ENCODE data around the gene RXRB.
"Not testable (repeated sequence)": the region's sequence is repeated elsewhere in the genome, so short reads cannot be mapped to it uniquely, and the experiment has no call there.

Gene RXRB

DNA sequence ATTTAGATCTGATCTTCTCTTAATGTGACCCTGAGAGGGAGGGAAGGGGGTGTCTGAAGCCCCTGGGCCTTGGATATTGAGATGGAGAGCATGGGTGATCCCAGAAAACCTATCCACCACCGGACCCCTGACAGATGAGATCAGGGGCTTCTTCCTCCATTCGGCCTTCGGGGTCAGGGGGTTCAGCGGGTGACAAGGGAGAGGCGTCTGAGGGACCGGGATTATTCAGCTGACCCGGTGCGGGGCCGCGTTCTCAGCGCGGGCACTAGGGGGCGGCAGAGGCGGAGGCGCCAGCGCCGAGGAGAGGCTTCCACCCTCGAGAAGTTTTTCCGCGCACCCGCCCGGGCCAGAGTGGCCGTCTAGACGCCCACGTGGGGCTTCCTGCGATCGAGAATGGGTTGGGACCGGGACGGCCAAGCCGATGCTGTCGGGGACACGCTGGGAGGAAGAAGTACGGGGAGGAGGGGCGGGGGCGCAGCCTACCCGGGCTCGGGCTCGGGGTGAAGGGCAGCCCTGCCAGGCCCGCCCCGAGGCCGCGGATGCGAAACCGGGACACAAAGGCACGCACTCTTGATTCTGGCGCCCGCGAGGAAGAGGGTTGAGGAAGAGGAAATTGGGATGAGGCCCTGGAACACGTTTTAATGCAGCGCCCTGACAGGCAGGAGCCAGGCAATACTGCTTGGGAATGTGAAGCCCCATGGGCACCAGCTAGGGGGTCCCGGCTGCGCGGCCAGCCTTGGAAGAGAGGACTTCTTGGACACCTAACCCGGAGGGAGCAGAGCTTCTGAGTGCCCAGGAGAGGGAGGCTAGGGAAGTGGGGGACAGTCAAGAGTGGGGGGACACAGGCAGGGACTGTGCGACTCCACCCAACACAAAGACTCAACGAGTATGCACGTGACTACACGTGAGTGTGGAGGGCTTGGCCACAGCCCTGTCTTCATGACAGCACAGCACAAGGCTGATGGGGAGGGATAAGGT, 38.8 kb downstream of the RXRB start:
- peak; percentile 78 for DNase-seq (ENCODE audit: low spot score)

DNA sequence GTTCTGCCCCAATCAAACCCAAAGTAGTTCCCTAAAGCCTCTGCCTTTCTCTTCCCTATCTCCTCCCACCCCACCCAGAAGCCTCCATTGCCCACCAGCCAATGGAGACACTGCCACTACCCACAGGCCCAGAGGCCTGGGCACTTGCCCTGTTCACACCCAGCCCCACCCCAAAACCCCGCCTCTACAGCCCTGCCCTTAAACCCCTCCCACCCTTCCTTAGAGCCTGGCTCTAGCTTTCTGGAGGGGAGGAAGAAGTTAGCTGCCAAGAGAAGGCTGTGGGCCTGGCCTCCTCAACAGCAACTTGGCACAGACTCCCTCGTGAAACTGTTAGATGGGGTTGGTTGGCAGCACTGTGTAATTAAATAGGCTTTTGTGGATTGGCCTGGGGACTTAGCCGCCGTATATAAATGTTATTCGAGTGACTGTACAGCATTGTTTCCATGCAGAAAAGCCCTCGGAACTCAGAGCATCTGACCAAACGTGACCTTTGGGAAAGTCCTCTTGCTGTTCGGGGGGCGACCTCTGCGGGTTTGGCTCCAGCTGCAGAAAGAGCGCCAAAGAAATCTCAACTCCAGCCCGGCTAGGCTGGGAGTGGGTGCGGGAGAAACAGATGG, 39.6 kb downstream of the RXRB start:
- peak; percentile 60 for DNase-seq (ENCODE audit: low spot score)

DNA sequence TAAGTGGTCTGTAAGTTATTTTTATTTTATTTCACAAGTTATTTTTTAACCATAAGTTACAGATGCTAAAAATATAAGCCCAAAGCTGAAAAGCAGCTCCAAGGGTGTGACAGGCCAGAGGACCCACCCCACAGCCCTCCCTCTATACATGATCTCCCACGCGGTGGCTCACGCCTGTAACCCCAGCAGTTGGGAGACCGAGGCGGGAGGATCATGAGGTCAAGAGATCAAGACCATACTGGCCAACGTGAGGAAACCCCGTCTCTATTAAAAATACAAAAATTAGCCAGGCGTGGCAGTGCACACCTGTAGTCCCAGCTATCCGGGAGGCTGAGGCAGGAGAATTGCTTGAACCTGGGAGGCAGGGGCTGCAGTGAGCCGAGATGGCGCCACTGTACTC, 40.4 kb downstream of the RXRB start:
- DNase-seq (ENCODE audit: low spot score): no peak

DNA sequence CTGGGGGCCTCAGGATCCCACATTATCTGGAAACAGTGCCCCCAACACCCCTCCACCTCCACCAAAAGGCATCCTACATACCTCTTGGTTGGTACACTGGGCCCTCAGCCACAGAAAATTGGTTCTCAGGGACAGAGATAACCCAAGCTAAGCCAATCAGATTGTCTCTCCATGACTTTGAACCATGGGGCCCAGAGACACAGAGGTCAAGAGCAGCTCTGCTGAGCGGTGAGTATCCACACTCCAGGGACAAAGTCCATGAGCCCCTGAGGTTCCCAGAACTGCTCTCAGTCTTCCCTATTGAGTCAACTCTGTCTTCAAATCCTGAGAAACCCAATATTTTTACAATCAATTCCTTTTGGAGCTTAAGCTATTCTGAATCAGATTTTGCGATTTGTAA, 43.5 kb downstream of the RXRB start:
- no peak for DNase-seq (ENCODE audit: low spot score)

DNA sequence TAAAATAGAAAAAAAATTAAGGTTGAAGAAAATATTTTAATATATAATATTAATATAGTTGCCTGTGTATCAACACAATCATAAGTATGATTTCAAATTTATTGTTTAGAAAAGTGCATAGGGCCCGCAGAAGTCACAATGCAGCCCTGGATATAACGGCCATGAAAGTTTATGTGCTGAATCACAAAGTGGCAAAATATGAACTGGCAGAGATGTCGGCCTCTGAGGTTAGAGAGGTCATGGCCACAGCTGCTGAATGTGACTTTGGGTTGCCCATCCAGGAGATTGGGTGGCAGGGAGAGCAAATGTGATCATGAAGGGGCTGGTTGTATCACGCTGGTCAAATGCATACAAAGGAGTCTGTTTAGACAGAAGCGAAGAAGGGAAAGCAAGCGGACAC, 43.9 kb downstream of the RXRB start:
- no peak for DNase-seq (ENCODE audit: low spot score)

DNA sequence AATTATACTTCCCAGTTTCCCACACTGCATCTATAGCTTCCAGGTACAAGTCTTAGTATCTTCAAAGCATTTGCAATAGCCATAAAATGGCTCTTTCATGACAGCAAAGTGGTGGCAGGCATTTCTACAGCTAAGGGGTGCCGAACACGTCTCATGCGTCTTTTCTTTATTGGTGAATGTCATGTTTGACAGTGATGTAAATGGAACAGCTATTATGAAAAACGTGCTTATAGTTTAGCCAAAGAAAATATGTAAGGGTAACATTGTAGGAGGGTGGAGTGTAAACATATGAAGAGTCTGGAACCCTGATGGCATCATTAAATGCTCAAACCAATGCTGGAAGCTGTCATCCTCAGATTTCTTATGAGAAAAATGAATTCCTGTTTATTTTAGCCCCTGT, 46.1 kb downstream of the RXRB start:
- DNase-seq (ENCODE audit: low spot score): no peak

DNA sequence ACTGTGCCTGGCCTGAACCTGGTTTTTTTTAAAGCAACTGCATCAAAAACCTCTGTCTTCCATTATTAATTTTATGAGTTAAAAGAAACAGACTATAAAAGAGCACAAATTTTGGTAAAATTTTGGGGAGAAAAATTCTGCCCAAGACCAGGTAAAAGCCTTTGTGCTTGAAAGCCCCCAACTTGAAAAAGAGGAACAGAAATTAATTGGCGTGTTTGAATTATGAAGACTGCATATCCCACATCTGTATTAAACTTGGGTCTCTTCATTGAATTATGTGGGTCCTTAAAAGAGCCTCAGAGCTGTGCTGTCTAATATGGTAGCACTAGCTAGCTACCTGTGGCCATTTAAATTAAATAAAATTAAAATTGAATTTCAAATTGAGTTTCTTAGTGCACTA, 49.4 kb downstream of the RXRB start:
- DNase-seq (ENCODE audit: low spot score): no peak

DNA sequence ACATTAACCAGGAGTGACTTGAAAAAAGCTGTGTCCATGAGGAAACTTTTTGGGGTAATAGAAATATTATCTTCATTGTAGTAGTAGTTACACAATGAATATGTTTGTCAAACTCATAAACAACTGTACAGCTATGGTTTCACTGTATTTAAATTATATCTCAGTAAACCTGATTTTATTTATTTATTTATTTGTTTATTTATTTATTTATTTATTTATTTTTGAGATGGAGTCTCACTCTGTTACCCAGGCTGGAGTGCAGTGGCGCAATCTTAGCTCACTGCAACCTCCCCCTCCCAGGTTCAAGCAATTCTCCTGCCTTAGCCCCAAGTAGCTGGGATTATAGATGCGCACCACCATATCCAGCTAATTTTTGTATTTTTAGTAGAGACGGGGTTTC, 49.9 kb downstream of the RXRB start:
- not testable (repeated sequence) for DNase-seq (ENCODE audit: low spot score)

DNA sequence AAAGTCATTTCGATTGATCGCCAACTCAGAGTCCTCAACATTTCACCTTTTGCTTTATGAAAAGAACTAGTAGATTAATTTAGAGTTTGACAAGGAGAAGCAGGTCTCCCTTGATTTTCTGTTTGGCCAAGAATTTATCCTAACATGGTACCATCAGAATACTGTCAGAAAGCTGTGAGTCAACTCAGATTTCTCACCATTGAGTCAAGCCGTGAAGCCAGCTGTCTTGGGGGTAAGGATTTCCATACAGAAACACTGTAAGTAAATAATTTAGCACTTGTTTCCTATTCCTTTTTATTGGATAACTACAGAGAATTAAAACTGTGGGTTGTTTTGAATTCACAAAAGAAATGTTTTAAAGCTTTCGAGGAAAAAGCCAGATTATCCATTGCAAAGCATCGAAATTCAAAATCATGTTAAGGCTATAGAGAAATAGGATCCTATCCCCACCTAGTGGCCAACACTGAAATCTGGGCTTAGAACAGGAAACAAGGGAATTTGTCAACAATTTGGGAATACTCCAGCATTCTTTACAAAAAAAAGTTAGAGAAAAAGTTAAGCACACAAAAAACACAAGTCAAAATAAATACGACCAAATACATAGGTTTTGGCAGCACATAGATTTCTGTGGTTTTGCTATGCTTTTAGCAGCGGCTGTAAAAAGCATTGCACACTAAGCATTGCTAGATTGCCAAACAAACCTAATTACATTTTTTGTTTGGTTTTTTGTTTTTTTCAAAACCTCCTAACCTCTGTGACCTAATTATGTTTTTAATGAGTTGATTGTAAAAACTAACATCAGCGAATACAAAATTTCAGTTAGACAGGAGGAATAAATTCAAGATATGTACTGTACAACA, 52.4 kb downstream of the RXRB start:
- DNase-seq (ENCODE audit: low spot score): peak; percentile 41

DNA sequence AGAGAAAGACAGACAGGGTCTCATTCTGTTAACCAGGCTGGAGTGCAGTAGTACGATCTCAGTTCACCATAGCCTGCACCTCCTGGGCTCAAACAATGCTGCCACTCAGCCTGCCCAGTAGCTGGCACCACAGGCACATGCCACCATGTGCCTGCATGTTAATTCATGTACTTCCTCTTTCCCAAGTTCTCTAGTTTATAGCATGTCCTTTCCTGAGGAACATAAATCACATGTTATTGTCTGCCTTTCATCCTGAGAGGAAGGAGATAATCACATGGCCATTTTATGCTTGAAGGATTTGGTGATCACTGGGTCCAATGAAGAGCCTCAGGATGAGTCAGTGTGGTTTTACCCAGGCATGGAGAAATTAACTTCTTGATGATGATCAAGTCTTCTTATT, 56.1 kb downstream of the RXRB start:
- no peak for DNase-seq (ENCODE audit: low spot score)

Measured in hematopoietic multipotent progenitor cell treated with erythropoietin and hydrocortisone succinate and interleukin-3 and kit ligand, for 17 days (in vitro differentiated cells).